Measurements from ENCODE around the gene YWHAG. TPM values are rescaled to one million over a fixed set of nuclear protein-coding genes. Genes with fewer than 3 reads are reported as not detected.
"Not testable (repeated sequence)": the region's sequence is repeated elsewhere in the genome, so short reads cannot be mapped to it uniquely, and the experiment has no call there.

The YWHAG gene
- 130 and 167 TPM in 2 replicates for total RNA-seq (2014; rRNA removed)
- polyA plus RNA-seq (2012): 152 TPM

- DNase-seq (ENCODE audit: low read depth): peak; percentile 89
These were observed at the start of gene YWHAG for GRCh38 chr7:76358481-76359110. YWHAG (minus strand) TSS chr7:76358991; CDS start chr7:76358808, 183 bp downstream.

- no peak for DNase-seq (ENCODE audit: low read depth)
These were observed 49.4 kb upstream of the YWHAG start for GRCh38 chr7:76408121-76408560.

- DNase-seq (ENCODE audit: low read depth): no peak
These were observed 48.9 kb upstream of the YWHAG start for GRCh38 chr7:76407718-76408117.

GRCh38 chr7:76405738-76406137 lies 46.9 kb upstream of the YWHAG start:
- no peak for DNase-seq (ENCODE audit: low read depth)

GRCh38 chr7:76403780-76404494 lies 45.1 kb upstream of the YWHAG start:
- no peak for DNase-seq (ENCODE audit: low read depth)

GRCh38 chr7:76403097-76403496 lies 44.3 kb upstream of the YWHAG start:
- not testable (repeated sequence) for DNase-seq (ENCODE audit: low read depth)

GRCh38 chr7:76400248-76400647 lies 41.5 kb upstream of the YWHAG start:
- no peak for DNase-seq (ENCODE audit: low read depth)

- DNase-seq (ENCODE audit: low read depth): no peak
These were observed 38.8 kb upstream of the YWHAG start for GRCh38 chr7:76397409-76398183.

- no peak for DNase-seq (ENCODE audit: low read depth)
These were observed 38.1 kb upstream of the YWHAG start for GRCh38 chr7:76396864-76397263.

- DNase-seq (ENCODE audit: low read depth): no peak
These were observed 37.4 kb upstream of the YWHAG start for GRCh38 chr7:76395965-76396726.

GRCh38 chr7:76395605-76395964 lies 36.8 kb upstream of the YWHAG start:
- not testable (repeated sequence) for DNase-seq (ENCODE audit: low read depth)

- no peak for DNase-seq (ENCODE audit: low read depth)
These were observed 36.2 kb upstream of the YWHAG start for GRCh38 chr7:76394957-76395356.

- DNase-seq (ENCODE audit: low read depth): peak; percentile 92
These were observed 34.6 kb upstream of the YWHAG start for GRCh38 chr7:76393116-76394031.

- no peak for DNase-seq (ENCODE audit: low read depth)
These were observed 33.8 kb upstream of the YWHAG start for GRCh38 chr7:76392531-76393115.

GRCh38 chr7:76390092-76390491 lies 31.3 kb upstream of the YWHAG start:
- DNase-seq (ENCODE audit: low read depth): no peak

- not testable (repeated sequence) for DNase-seq (ENCODE audit: low read depth)
These were observed 29.0 kb upstream of the YWHAG start for GRCh38 chr7:76387789-76388188.

GRCh38 chr7:76386691-76387260 lies 28.0 kb upstream of the YWHAG start:
- DNase-seq (ENCODE audit: low read depth): peak; percentile 34

- no peak for DNase-seq (ENCODE audit: low read depth)
These were observed 24.5 kb upstream of the YWHAG start for GRCh38 chr7:76383089-76383944.

- no peak for DNase-seq (ENCODE audit: low read depth)
These were observed 23.0 kb upstream of the YWHAG start for GRCh38 chr7:76381814-76382213.
